Activated B cell treated with CpG ODN at 0.5 μM for 24 hours (primary cell): ENCODE data around the gene UMODL1. TPM values are rescaled to one million over a fixed set of nuclear protein-coding genes. Genes with fewer than 3 reads are reported as not detected.

ENCODE experiments used
- ATAC-seq: fragments of 200-7000 bp; cut with Tn5 transposase; one replicate; pipeline ENCODE4 v1.10.0; 2021; ENCODE audit warnings: low read depth, mild to moderate bottlenecking, moderate library complexity
- CTCF ChIA-PET: fragments of 350-600 bp; sonication (Branson Sonifier 250); formaldehyde crosslinking; loops from one replicate; lab custom pipeline; 2021; ENCODE audit warnings: antibody characterized with exemption; lab: Charles Lee
- POLR2A ChIA-PET: fragments of 350-600 bp; sonication (Branson Sonifier 250); formaldehyde crosslinking; loops from one replicate; lab custom pipeline; 2021; ENCODE audit warnings: antibody characterized with exemption; lab: Charles Lee
- DNase-seq: peaks from one replicate; pipeline ENCODE4 v3.0.0; 2022
- H3K27ac Mint-ChIP-seq: one replicate; pipeline ENCODE4 v1.8.0; 2020; ENCODE audit warnings: mixed read lengths
- H3K27me3 Mint-ChIP-seq: one replicate; pipeline ENCODE4 v1.8.0; 2021; ENCODE audit warnings: mixed read lengths
- H3K36me3 Mint-ChIP-seq: one replicate; pipeline ENCODE4 v1.8.0; 2021; ENCODE audit warnings: low read depth, mixed read lengths
- H3K4me1 Mint-ChIP-seq: one replicate; pipeline ENCODE4 v1.8.0; 2021; ENCODE audit warnings: mixed read lengths
- H3K4me3 Mint-ChIP-seq: one replicate; pipeline ENCODE4 v1.8.0; 2020; ENCODE audit warnings: mild to moderate bottlenecking, mixed read lengths
- H3K9me3 Mint-ChIP-seq: one replicate; pipeline ENCODE4 v1.8.0; 2020; ENCODE audit warnings: mixed read lengths
- CTCF ChIP-seq: fragments of 200-600 bp; IDR thresholded peaks from one replicate; pipeline ENCODE4 v1.8.0; 2022; ENCODE audit warnings: antibody characterized with exemption, mild to moderate bottlenecking
- intact Hi-C: fragments of 100-400 bp; cut with micrococcal nuclease; formaldehyde crosslinking; loops from one replicate; pipeline ENCODE4 v1.15.1; 2024
- total RNA-seq: library from RNA; stranded (reverse); gene quantifications from 2 replicates; pipeline ENCODE4 v1.2.3, GENCODE V29; 2022

Gene UMODL1
- total RNA-seq, 1 donor from 2014 or later: 0.04 TPM

DNA sequence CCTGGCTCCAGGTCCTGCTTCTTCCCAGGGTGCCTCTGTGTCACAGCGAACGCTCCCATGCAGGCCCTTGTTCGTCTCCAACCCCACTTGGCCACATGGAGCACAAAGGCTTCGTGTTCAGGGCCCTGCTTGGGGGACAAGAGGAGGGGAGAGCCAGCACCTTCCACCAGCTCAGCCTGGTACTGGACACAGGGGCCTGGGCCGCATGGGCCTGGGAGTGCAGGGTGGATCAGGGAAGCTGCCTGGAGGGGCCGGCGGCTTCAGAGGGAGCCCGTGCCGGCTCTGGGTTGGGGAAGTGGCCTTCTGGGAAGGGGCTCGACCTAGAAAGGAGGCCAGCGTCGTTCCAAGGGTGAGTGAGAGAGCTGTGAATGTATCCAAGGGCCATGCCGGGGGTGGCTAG lies 53.0 kb downstream of the UMODL1 start:
- H3K4me3 Mint-ChIP-seq: no peak overlapping the region
- no peaks in the 10 kb centered on the region for H3K36me3 Mint-ChIP-seq
- ChIA-PET CTCF (interaction anchor here (0.9 kb wide), 1 partner anchor 308 kb away, joined by 4 read pairs; no protein-coding TSS in a partner anchor), POLR2A (no interaction called here)
- peaks cover 37% of the 10 kb centered on the region for H3K27me3 Mint-ChIP-seq
- H3K4me1 Mint-ChIP-seq: peaks cover 25% of the 10 kb centered on the region
- no peak for TF ChIP-seq CTCF
- ATAC-seq (no peak), DNase-seq (no peak)
- no peak overlapping the region for H3K27ac Mint-ChIP-seq
- no peaks in the 10 kb centered on the region for H3K9me3 Mint-ChIP-seq
- intact Hi-C loops: no loop called here

GRCh38 chr21:42124826-42125570 lies 53.9 kb downstream of the UMODL1 start:
- intact Hi-C loops: no loop called here

GRCh38 chr21:42125571-42126544 lies 54.7 kb downstream of the UMODL1 start:
- TF ChIP-seq CTCF: no peak
- H3K4me3 Mint-ChIP-seq: no peak overlapping the region
- peaks cover 37% of the 10 kb centered on the region for H3K27me3 Mint-ChIP-seq
- no peak for ATAC-seq
- intact Hi-C loops: no loop called here
- H3K36me3 Mint-ChIP-seq: no peaks in the 10 kb centered on the region
- no peak for DNase-seq
- CTCF ChIA-PET: interaction anchor here (0.9 to 1.9 kb wide), 3 partner anchors 8 to 309 kb away, joined by 4 to 7 read pairs (median 6); no protein-coding TSS in a partner anchor
- H3K27ac Mint-ChIP-seq: no peak overlapping the region
- POLR2A ChIA-PET: interaction anchor here (0.6 kb wide), 1 partner anchor 258 kb away, joined by 5 read pairs; no protein-coding TSS in a partner anchor
- no peaks in the 10 kb centered on the region for H3K9me3 Mint-ChIP-seq
- H3K4me1 Mint-ChIP-seq: peaks cover 8% of the 10 kb centered on the region

More at GRCh38 chr21:42124826-42125570, 53.9 kb downstream of the UMODL1 start:
- Mint-ChIP-seq H3K36me3 (no peaks in the 10 kb centered on the region), H3K4me3 (no peak overlapping the region), H3K27ac (no peak overlapping the region), H3K27me3 (peaks cover 37% of the 10 kb centered on the region), H3K9me3 (no peaks in the 10 kb centered on the region), H3K4me1 (peaks cover 17% of the 10 kb centered on the region)
- no peak for DNase-seq
- TF ChIP-seq CTCF: no peak
- CTCF ChIA-PET: interaction anchor here (0.9 to 1.9 kb wide), 4 partner anchors 7 to 309 kb away, joined by 4 to 7 read pairs (median 5); no protein-coding TSS in a partner anchor
- POLR2A ChIA-PET: no interaction called here
- ATAC-seq: no peak

GRCh38 chr21:42127164-42128150 lies 56.3 kb downstream of the UMODL1 start:
- H3K36me3 Mint-ChIP-seq: no peaks in the 10 kb centered on the region
- intact Hi-C loops: no loop called here
- no peak for TF ChIP-seq CTCF
- no peaks in the 10 kb centered on the region for H3K4me1 Mint-ChIP-seq
- DNase-seq (no peak), ATAC-seq (no peak)
- no peaks in the 10 kb centered on the region for H3K9me3 Mint-ChIP-seq
- H3K27ac Mint-ChIP-seq: no peak overlapping the region
- ChIA-PET CTCF (interaction anchor here (1.9 kb wide), 1 partner anchor 10 kb away, joined by 7 read pairs; no protein-coding TSS in a partner anchor), POLR2A (no interaction called here)
- H3K27me3 Mint-ChIP-seq: peaks cover 30% of the 10 kb centered on the region
- H3K4me3 Mint-ChIP-seq: no peak overlapping the region
